ENCODE measurements around the gene ARPP19.
"Not testable (repeated sequence)": the region's sequence is repeated elsewhere in the genome, so short reads cannot be mapped to it uniquely, and the experiment has no call there.

The ARPP19 gene

DNA sequence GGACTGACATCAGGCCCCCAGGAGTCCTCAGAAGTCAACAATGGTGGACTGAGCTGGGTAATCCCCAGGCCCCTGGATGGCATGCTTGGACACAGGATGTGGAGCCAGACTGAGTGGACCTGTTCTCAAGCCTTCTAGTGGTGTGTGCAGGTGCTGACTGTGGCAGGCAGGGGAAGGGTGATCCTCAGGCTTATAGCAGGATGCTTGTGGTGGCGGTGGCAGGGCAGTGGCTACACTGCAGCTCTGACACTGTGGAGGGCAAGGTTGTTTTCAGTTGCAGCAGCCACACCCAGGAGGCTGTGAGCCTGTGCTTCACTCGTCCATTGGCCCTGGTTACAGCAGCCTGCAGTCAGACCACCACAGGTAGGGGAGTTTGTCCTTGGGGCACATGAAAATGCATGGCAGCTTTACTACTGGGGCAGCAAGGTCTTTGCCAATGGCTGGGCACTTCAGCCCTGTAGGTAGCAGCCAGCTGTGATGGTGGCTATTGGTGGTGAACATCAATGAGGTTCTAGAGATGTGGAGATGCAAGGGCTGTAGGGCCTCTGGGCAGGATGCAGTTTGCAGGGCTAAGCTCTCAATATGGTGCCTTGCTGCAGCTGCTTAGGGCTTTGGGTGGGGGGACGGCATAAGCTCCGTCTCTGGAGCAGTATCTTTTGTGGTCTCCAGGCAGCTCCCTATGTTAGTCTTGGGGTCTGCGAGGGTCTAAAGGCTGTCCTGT lies 22.6 kb downstream of the ARPP19 start:
- DNase-seq = no peak

DNA sequence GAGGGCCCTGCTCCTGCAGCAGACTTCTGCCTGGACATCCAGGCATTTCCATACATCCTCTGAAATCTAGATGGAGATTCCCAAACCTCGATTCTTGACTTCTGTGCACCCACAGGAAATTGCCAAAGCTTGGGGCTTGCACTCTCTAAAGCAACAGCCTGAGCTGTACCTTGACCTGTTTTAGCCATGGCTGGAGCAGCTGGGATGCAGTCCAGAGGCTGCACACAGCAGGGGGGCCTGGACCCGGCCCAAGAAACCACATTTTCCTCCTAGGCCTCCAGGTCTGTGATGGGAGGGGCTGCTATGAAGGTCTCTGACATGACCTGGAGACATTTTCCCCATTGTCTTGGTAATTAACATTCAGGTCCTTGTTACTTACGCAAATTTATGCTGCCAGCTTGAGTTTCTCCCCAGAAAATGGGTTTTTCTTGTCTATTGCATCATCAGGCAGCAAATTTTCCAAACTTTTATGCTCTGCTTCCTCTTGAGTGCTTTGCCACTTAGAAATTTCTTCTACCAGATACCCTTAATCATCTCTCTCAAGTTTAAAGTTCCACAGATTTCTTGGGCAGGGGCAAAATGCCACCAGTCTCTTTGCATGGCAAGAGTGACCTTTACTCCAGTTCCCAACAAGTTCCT lies 28.3 kb downstream of the ARPP19 start:
- DNase-seq = no peak

DNA sequence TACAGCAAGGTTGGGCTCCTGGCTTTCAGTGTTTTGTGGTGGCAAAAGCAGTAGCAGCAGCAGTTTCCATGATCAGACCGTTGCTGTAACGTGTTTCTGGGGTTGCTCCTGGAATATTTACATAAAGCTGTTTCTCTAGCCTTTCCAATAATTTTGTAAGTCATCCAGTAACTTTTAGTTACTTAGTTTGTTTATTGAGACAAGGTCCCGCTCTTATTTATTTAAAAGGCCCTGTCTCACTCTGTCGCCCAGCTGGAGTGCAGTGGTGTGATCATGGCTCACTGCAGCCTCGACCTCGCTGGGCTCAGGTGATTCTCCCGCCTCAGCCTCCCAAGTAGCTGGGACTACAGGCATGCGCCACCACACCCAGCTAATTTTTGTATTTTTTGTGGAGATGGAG lies 31.4 kb downstream of the ARPP19 start:
- no peak for DNase-seq

DNA sequence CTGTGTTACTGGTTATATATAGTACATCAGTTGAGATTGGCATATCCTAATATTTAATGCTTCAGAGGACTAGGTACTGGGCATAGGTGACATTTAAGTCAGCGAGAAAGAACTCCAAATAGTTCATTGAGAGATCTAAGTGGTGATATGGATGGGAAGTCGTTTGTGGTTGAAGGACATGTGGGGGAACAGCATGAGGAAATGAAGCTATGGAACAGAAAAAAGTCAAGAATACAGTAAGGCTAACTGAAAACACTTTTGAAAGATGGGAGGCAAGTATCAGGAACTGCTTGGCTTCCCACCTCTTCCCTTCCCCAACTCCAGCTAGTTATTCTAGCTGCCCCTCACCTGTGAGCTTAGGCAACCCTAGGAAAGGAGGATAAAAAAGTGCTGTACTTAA lies 36.4 kb downstream of the ARPP19 start:
- DNase-seq = no peak

DNA sequence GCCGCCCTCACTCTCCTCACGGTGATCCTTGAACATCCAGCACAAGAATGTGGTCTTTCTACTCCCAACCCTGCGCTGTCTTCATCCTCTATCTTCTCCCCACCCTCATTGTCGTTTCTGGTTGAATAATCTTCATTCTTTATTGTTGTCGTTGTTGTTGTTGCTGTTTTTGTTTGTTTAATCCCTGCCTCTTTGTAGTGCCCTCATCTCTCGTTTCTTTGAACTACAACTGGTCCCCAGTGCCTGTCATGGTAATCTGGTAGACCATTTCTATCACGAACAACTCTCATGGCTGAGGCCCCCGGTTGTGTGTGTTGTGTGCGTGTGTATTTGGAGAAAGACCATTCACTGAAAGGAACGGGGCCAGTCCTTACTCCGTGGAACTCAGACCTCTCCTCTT lies 38.9 kb downstream of the ARPP19 start:
- DNase-seq = no peak

DNA sequence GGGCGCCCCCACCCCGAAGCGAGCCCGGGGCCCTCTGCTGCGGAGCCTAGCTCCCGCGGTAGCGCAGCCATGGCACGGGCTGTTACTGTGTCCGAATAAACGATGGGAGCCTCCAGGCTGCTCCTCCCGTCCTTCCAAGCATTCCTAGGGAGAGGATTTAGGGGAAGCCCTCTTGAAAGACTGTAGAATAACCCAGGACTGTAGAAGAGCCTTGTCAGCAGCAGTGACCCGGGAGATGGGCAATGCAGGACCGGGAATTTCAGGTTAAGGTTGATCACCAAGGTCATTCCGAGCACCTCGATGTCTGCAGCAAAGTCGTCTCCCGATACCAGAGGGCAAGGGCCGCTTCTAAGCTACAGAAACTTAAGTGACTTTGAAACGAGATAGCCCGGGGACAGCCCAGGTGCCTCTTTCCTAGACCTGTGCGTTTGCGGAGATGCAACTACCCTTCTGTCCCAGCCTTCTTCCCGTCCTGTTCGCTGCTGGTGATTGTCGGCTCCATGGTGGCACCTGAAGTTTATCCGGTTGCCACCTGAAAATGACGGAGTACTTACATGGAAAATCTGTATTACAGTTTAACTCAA lies 39.4 kb downstream of the ARPP19 start:
- no peak for DNase-seq

DNA sequence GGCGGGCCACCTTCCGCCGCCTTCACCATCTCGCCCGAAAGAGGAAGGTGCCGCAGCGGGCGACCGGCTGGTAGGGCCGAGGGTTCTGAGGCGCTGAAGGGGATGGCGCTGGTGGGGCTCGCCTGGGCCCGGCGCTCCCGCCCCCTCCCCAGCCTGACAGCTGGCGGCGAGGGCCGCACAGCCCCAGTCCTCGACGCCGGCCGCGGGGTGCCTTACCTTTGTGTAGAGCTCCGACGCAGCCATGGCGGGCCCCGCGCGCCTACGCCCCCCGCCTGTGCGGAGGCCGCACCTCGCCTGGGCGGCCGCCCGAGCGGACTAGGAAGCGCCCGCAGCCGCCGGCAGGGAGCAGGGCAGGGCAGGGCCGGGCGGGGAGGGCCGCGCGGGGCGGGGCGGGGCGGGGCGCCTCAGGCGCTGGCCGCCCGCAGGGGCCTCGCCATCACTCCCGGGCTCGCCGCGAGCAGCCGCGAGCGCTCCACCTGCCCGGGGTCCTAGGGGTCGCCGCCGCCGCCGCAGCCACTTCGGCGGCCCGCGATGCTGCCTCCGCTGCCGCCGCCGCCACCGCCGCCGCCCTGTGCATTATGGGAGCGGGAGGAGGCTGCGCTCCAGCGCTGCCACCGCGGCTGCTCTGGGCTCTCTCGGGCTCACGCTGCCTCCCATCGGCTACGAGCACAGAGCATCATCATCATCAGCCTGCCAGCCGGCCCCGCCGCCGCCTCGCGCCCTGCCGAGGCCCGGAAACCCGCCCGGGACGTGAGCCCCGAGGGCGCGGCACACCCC lies 40.1 kb downstream of the ARPP19 start, which contains the start of gene MYO5A:
Gene MYO5A (minus strand): TSS at position 317 of the 777 bp plus-strand sequence. CDS start 74 bp downstream, at position 243.
- peak; percentile 40 for DNase-seq

DNA sequence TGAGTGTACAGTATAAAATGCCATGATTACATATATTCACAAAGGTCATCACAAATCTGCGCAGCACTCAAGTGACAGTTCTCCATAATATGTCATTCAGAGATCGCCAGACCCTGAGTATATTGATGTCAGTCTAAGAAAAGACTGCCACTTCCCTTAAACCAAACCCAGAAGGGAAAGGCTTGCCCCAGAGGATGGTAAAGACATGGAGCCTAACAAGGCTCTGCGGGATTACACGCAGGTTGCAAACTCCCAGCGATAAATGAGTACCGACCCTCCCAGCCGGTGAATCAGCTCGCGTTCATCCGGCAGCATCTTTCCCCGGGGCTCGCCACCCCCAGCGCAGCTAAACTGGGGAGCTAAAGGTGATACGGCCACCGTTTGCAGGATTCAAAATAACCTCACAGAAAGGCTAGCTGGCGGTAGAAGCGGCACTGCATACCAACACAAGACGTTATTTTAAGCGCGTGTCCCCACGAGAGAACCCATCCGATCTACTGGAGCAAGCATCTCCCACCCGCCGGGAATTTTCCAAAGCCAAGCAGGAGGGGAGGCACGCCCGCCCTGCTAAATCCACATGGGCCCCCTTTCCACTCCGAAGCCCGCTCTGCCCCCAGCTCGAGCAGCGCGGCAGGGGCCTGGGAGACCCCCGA lies 40.8 kb downstream of the ARPP19 start:
- DNase-seq = peak; percentile 19

DNA sequence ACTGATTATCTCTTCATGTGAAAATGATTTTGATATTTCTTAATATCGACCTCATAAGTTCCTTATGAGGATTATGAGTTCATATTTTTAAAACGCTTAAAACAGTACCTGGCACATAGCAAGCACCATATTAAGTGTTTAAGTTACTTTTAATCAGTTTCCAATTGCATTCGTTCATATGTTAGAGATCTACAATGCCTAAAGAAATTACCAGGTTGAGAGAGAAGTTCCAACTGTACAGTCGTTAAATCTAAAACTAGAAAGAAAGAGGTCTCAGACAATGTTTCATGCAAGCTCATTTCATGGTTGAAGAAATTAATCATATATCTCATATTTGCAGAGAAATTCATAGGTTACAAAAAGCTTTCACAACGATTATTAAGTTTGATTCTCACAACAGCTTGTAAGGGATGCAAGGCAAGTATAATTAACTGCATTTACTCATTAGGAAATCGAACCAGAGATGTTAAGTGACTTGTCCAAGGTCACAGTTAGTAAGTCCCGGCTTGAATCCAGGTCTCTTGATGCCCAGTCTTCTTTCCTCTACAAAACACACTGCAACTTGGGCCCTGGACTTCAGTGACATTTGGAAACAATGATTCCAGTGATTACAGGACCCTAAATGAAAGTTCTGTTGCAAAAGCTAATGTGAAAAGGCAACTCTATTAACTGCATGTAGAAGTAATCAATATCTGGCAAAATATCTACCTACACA lies 41.5 kb downstream of the ARPP19 start:
- no peak for DNase-seq

DNA sequence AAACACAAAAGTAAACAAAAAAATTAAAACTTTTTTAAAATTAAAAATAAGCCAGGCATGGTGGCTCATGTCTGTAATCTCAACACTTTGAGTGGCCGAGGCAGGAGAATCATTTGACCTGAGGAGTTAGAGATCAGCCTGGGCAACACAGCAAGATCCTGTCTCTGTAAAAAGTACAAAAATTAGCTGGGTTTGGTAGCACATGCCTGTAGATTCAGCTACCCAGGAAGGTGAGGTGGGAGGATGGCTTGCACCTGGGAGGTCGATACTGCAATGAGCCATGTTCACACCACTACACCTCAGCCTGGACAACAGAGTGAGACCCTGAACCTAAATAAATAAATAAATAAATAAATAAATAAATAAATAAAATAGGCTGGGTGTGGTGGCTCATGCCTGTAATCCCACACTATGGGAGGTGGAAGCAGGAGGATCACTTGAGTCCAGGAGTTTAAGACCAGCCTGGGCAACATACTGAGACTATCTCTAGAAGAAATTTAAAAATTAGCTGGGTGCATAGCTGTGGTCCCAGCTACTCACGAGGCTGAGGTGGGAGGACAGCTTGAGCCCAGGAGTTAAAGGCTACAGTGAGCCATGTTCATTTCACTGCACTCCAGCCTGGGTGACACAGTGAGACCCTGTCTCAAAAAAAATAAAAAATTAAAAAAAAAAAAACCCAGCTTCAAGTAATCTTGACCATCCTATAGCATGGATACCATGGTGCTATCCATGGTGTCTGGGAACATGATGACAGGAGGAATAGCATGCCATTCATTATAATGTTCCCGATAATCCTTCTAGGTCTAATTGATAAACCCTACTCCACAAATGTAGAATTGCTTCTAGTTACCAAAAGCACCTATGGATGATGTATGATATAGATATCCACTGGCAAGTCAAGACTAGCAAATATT lies 44.4 kb downstream of the ARPP19 start:
- DNase-seq = no peak

DNA sequence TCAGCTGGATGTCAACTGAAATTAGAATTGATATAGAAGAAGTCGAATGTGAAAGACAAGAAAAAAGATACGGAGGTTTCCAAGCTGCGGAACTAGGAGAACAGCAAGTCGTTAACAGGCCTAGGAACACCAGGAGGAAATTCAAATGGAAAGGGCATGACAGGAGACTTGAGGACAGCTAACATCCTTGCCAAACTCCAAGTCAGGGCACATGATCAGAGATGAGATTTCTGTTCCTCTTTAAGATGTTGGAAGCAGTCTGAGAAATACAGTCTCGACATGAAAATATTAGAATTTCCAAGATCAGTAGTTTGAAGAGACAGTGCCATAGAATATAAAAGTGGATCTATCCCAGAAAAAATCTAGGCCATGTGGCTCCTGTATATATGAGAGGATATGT lies 45.2 kb downstream of the ARPP19 start:
- no peak for DNase-seq

DNA sequence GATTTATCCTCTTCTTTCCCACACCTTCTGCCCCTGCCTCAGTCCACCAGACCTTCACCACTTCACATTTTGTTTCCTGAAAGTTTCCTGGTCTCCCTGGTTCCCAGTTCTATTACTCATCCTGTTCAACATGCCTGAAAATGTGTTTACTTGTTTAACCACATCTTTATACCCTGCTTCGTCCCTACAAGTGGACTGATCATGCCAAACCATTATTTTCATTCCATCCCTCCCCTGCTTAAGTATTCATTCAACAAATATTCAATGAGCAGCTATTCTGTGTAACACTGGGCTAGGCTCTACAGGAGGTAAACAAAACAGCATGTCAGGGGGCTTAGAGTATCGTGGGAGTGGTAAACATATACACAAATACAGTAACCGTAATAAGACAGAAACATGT lies 45.6 kb downstream of the ARPP19 start:
- peak; percentile 10 for DNase-seq

DNA sequence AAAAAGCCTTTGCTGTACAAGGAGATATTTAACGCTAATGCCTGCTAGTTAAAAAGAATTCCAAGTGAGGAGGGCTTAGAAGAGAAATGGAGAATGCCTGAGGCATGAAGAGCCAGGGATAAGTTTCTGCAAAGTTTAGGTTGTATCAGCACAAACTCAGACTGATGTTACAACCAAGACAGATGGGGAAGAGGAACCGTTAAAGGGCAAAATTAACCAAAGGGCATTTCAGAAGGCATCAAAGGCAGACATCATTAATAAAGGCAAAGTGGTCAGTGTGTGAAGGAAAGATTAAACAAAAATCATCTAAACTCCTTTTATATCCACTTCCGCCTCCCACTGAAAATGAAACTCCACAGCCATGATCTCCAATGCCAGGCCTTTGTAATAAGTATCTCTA lies 47.1 kb downstream of the ARPP19 start:
- DNase-seq = no peak

DNA sequence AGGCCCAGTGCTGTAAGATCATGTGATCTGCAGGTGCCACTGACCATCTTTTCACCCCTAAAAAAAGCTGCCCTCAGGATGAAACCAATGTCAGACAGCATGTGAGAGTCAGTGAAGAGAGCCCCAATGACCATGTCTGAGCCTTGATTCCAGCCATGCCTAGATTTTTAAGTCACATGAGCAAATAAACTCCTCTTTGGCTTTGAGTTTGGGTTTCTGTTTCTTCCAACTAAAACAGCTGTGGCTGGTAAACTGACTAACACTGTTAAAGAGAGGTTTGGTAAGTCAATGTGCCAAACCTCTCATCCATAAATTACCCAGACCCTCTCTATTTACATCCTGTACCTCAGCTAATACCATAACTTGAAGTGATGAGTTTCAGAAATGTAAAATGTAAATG lies 48.4 kb downstream of the ARPP19 start:
- DNase-seq = no peak

DNA sequence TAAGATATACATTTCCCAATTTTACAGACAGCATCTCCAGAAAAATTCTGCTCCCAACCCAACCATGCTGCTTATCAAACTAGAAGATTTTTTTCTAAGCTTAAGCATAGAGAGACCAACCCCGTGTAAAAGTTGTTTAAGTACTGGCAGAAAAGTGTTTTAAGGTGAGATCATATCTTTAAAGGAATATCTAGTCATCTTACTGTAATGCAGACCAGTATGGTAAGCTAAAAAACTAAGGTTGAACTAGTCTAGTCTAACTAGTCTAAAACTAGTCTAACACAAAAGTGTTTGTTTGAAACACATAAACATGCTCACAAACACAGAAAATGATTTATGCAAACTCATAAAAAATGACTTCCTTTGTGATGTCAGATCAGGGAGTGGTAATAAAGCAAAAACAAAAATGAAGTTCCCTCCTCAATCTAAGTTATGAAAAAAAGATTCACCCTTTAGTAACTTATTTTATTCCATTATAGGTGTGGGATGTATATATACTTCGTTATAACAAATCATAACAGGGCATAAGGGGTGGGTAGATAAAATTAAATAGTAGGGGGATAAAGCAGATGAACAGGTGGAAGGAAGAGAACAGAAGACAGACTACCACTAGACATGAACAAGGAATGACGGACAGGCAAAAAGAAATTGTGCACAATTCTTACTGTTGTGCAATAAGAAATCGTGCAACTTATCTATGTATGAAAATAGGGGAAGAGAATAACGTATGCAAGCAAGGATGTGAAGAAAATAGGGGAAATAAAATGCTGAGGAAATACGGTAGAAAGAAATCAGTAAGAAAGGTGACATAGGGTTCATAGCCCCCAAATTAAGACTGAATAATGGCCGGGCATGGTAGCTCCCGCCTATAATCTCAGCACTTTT lies 50.1 kb downstream of the ARPP19 start:
- no peak for DNase-seq

DNA sequence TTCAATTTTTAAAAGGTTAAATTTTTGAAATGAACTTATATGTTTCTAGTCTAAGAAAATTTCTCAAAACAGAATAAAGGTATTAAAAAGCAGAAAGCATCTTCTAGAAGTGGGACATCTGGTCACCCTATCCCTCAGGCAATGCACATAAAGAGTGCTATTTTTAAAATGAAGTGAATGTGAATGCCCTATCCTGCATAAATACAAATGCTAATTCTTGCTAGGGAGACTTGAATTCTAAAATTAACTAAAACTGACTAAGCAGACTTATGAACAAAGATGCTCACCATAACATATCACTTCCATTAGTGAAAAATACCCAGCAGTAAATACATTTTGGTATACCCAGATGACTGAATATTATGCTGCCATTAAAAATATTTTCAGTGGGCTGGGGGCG lies 51.8 kb downstream of the ARPP19 start:
- DNase-seq = no peak

DNA sequence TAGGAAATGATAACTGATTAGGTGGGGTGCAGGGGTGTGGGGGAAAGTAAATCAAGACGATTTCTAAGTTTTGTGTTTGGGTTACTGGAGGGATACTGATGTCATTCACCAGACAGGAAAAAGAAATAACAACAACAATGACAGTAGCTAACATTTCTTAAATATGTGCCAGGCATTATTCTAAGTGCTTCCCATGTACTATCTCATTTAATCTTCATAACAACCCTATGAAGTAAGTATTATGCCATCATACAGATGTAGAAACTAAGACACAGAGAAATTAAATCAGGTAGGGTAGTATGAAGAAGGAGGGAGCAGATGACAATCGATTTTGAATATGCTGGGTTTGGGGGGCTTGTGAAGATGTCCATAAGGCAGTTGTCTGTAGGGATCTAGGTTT lies 53.5 kb downstream of the ARPP19 start:
- DNase-seq = no peak

DNA sequence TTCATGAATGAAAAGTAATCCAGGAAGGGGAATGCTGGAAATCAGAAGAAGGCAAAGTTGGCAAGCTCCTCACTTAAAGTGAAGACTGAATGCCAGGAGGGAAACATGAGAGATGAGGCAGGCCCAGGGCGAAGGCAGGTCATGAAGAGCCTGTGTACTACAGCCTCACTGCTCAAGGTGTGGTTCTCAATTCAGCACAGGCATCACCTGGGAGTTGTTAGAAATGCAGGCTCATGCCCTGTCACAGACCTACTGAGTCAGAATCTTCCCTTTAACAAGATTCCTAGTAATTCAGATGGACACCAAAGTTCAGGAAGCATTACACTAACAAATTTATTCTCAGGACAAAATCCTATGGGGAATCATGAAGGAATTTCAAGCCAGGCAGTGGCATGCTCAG lies 54.3 kb downstream of the ARPP19 start:
- no peak for DNase-seq

DNA sequence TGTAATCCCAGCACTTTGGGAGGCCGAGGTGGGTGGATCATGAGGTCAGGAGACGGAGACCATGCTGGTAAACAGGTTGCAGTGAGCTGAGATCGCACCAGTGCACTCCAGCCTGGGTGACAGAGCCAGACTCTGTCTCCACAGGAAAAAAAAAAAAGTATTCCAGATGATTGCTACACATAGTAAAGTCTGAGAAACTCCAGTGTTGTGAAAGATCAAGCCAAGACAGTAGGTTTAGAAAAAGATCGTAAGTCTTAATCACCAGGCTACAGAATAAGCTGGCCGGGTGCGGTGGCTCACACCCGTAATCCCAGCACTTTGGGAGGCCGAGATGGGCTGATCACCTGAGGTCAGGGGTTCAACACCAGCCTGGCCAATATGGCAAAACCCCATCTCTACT lies 56.0 kb downstream of the ARPP19 start:
- DNase-seq = not testable (repeated sequence)

DNA sequence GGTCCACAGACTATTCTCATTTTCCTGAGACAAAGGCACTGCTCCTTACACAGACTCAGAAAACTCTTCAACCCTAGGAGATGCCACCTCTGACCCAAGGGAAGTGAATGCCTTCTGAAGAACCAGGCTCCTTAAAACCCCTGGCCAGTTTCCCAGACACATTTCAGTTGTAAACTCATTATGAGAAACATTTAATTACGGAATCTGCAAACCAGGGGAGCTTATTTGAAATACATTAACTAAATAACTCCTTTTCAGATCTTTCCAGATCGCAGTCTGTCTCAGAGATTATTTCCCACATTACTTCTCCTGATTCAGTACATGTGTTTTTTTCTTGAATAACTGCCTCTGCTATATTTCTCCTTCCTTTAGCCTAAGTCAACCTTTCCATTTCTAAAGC lies 57.7 kb downstream of the ARPP19 start:
- DNase-seq = no peak

All from amniotic stem cell (primary cell).